SU-DHL-6 (cell line): ENCODE results near the gene DENND2C.

ENCODE experiments used
- EZH2phosphoT487 ChIP-seq: fragments of 200-600 bp; sonication (generic), shearing (Covaris generic); conservative IDR thresholded peaks from 2 replicates; pipeline ENCODE4 v1.6.1; 2018; ENCODE audit warnings: mild to moderate bottlenecking, antibody characterized with exemption, low read length, moderate library complexity, mixed read lengths
- TF ChIP-seq, protein P1 (sequence below): fragments of 200-600 bp; sonication (generic); IDR thresholded peaks from one replicate; pipeline ENCODE4 v1.5.1; 2017; ENCODE audit warnings: antibody characterized with exemption, mild to moderate bottlenecking, low read length, moderate library complexity; ENCODE audit not compliant: insufficient read depth, poor library complexity, severe bottlenecking

DNA sequence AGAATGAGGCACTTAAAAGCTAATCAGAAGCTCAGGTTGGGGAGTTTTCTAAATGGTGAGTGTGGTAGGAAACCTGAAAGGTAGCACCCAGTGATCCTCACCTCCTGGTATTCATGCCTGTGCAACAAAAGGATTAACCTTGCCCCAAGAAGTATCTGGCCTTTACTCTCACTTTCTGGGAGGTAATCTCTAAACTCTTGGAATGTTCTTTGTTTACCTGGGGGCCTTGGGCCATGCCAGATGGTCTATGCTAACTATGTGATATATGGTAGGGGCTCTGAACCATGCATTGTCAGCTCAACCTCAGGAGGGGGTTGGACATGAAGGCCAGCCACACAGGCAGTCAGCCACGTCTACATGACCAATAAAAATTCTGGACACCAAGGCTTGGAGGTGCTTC lies 134.4 kb downstream of the DENND2C start:
- TF ChIP-seq, protein P1, sequence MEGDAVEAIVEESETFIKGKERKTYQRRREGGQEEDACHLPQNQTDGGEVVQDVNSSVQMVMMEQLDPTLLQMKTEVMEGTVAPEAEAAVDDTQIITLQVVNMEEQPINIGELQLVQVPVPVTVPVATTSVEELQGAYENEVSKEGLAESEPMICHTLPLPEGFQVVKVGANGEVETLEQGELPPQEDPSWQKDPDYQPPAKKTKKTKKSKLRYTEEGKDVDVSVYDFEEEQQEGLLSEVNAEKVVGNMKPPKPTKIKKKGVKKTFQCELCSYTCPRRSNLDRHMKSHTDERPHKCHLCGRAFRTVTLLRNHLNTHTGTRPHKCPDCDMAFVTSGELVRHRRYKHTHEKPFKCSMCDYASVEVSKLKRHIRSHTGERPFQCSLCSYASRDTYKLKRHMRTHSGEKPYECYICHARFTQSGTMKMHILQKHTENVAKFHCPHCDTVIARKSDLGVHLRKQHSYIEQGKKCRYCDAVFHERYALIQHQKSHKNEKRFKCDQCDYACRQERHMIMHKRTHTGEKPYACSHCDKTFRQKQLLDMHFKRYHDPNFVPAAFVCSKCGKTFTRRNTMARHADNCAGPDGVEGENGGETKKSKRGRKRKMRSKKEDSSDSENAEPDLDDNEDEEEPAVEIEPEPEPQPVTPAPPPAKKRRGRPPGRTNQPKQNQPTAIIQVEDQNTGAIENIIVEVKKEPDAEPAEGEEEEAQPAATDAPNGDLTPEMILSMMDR, result no peak
- no peak for TF ChIP-seq EZH2phosphoT487
